Measurements from ENCODE around the gene ELMOD3. TPM values are rescaled to one million over a fixed set of nuclear protein-coding genes. Genes with fewer than 3 reads are reported as not detected.
"Not testable (repeated sequence)": the region's sequence is repeated elsewhere in the genome, so short reads cannot be mapped to it uniquely, and the experiment has no call there.

Gene ELMOD3
- total and polyA plus RNA-seq, 3 experiments from 2014 or later = 12.2 to 14.4 (median 13.6) TPM

- H3K27me3 Mint-ChIP-seq; CTCF ChIA-PET; H3K9me3 Mint-ChIP-seq; H3K36me3 ChIP-seq (ENCODE audit: insufficient read depth, low read length); H3K9me3 ChIP-seq (ENCODE audit: low read length); POLR2A ChIA-PET; DNase-seq; H3K27ac ChIP-seq (ENCODE audit: low read depth, low read length); H3K4me3 Mint-ChIP-seq; H3K4me1 ChIP-seq (ENCODE audit: insufficient read depth, low read length); H3K4me3 ChIP-seq (ENCODE audit: low read length); H3K27me3 ChIP-seq (ENCODE audit: insufficient read depth, low read length, poor library complexity, severe bottlenecking): not testable (repeated sequence)
- Mint-ChIP-seq H3K4me1 (peaks cover 10 to 15% (median 13%) of the 10 kb centered on the region in 3 donors), H3K27ac (peak overlapping the region in 1 of 8 donors; percentile 52), H3K36me3 (peaks cover 11 to 58% (median 13%) of the 10 kb centered on the region in 3 donors)
Observed at GRCh38 chr2:85362653-85363387, 8.3 kb downstream of the ELMOD3 start.

- H3K27ac Mint-ChIP-seq = no peak overlapping the region
- Histone ChIP-seq H3K9me3 (ENCODE audit: low read length) (no peaks in the 10 kb centered on the region), H3K4me1 (ENCODE audit: insufficient read depth, low read length) (no peaks in the 10 kb centered on the region), H3K27me3 (ENCODE audit: insufficient read depth, low read length, poor library complexity, severe bottlenecking) (no peaks in the 10 kb centered on the region), H3K27ac (ENCODE audit: low read depth, low read length) (no peak overlapping the region), H3K4me3 (ENCODE audit: low read length) (no peak overlapping the region), H3K36me3 (ENCODE audit: insufficient read depth, low read length) (peaks cover 10% of the 10 kb centered on the region)
- H3K4me3 Mint-ChIP-seq = no peak overlapping the region
- no peak for DNase-seq
- no peaks in the 10 kb centered on the region for H3K4me1 Mint-ChIP-seq
- no peaks in the 10 kb centered on the region for H3K9me3 Mint-ChIP-seq
- H3K36me3 Mint-ChIP-seq = peaks cover 7 to 50% (median 12%) of the 10 kb centered on the region in 3 donors
- POLR2A ChIA-PET = interaction anchor here (0.5 kb wide), 1 partner anchor 10 kb away, joined by 3 read pairs; no protein-coding TSS in a partner anchor
- CTCF ChIA-PET = no interaction called here
- H3K27me3 Mint-ChIP-seq = no peaks in the 10 kb centered on the region
Observed at GRCh38 chr2:85367180-85367579, 12.6 kb downstream of the ELMOD3 start.

- Histone ChIP-seq H3K36me3 (ENCODE audit: insufficient read depth, low read length) (peaks cover 7% of the 10 kb centered on the region), H3K27ac (ENCODE audit: low read depth, low read length) (no peak overlapping the region), H3K4me3 (ENCODE audit: low read length) (no peak overlapping the region), H3K27me3 (ENCODE audit: insufficient read depth, low read length, poor library complexity, severe bottlenecking) (no peaks in the 10 kb centered on the region), H3K9me3 (ENCODE audit: low read length) (no peaks in the 10 kb centered on the region), H3K4me1 (ENCODE audit: insufficient read depth, low read length) (no peaks in the 10 kb centered on the region)
- ChIA-PET CTCF (no interaction called here), POLR2A (no interaction called here)
- Mint-ChIP-seq H3K27ac (no peak overlapping the region), H3K36me3 (peaks cover 0 to 44% (median 9%) of the 10 kb centered on the region in 3 donors), H3K4me1 (no peaks in the 10 kb centered on the region), H3K4me3 (no peak overlapping the region), H3K27me3 (no peaks in the 10 kb centered on the region), H3K9me3 (no peaks in the 10 kb centered on the region)
- DNase-seq = no peak
Observed at GRCh38 chr2:85368921-85369320, 14.4 kb downstream of the ELMOD3 start.

- Mint-ChIP-seq H3K36me3 (peaks cover 0 to 45% (median 11%) of the 10 kb centered on the region in 3 donors), H3K27ac (no peak overlapping the region), H3K9me3 (no peaks in the 10 kb centered on the region), H3K27me3 (no peaks in the 10 kb centered on the region), H3K4me1 (no peaks in the 10 kb centered on the region), H3K4me3 (no peak overlapping the region)
- DNase-seq = no peak
- no peaks in the 10 kb centered on the region for H3K27me3 ChIP-seq (ENCODE audit: insufficient read depth, low read length, poor library complexity, severe bottlenecking)
- no peak overlapping the region for H3K4me3 ChIP-seq (ENCODE audit: low read length)
- ChIA-PET CTCF (no interaction called here), POLR2A (no interaction called here)
- no peaks in the 10 kb centered on the region for H3K9me3 ChIP-seq (ENCODE audit: low read length)
- H3K4me1 ChIP-seq (ENCODE audit: insufficient read depth, low read length) = no peaks in the 10 kb centered on the region
- peaks cover 7% of the 10 kb centered on the region for H3K36me3 ChIP-seq (ENCODE audit: insufficient read depth, low read length)
- no peak overlapping the region for H3K27ac ChIP-seq (ENCODE audit: low read depth, low read length)
Observed at GRCh38 chr2:85369500-85369899, 14.9 kb downstream of the ELMOD3 start.

DNA sequence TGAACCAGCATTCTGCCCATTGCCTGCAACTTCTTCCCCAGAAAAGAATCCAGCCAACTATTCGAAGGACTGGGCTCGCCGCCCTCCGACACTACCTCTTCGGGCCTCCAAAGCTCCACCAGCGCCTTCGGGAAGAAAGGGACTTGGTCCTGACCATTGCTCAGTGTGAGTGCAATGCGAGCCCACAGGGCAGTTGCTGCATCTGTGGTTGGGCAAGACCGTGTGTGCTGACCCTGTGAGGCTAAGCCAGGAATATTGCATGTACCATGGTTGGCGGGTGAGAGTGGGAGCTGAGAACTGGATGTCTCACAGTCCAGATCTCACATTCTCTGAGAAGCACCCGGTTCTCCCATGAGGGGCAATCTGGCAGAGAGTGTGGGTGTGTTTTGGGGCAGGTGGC, 16.5 kb downstream of the ELMOD3 start:
- H3K4me1 Mint-ChIP-seq = no peaks in the 10 kb centered on the region
- no peaks in the 10 kb centered on the region for H3K27me3 Mint-ChIP-seq
- no peak for DNase-seq
- peaks cover 0 to 53% (median 18%) of the 10 kb centered on the region in 3 donors for H3K36me3 Mint-ChIP-seq
- H3K36me3 ChIP-seq (ENCODE audit: insufficient read depth, low read length) = peaks cover 7% of the 10 kb centered on the region
- H3K4me1 ChIP-seq (ENCODE audit: insufficient read depth, low read length) = no peaks in the 10 kb centered on the region
- no peaks in the 10 kb centered on the region for H3K9me3 ChIP-seq (ENCODE audit: low read length)
- CTCF ChIA-PET = no interaction called here
- H3K9me3 Mint-ChIP-seq = no peaks in the 10 kb centered on the region
- POLR2A ChIA-PET = no interaction called here
- no peak overlapping the region for H3K27ac ChIP-seq (ENCODE audit: low read depth, low read length)
- no peak overlapping the region for H3K4me3 Mint-ChIP-seq
- no peaks in the 10 kb centered on the region for H3K27me3 ChIP-seq (ENCODE audit: insufficient read depth, low read length, poor library complexity, severe bottlenecking)
- no peak overlapping the region for H3K4me3 ChIP-seq (ENCODE audit: low read length)
- H3K27ac Mint-ChIP-seq = no peak overlapping the region

DNA sequence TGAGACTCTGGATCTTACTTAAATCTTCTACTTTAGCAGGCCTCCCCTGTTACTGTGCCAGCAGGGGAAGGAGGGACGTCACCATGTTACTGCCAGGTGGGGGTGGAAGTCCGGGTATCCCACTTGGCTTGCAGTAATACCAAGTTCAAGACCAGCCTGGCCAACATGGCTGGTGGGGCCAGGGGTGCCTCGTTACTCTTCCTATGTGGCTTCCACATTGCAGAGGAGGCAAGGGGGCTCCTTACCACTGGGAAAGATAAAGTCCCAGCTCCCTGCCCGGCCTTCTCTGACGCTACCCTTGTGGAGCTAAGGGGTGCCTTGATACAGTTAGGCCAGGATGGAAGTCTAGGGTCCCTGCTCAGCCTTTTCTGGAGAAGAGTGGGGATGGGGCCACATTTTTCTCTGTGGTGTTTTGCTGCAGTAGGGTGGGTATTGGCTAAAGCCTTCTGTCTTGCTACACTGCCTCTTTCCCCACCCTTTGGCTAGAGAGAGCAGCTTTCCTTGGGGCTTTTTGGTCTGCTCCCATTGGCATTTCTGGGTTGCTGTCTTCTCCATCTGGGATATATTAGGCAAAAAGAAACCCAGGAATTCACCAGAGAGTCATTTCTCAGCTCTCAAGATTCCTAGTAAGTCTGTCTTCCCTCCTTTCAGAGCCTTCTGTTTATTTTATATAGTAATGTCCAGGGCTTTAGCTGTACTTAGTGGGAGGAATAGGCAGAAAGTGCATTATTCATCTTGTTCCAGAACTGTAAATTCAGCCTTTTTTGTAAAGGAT, 21.9 kb downstream of the ELMOD3 start:
- ChIA-PET POLR2A (no interaction called here), CTCF (no interaction called here)
- no peaks in the 10 kb centered on the region for H3K27me3 ChIP-seq (ENCODE audit: insufficient read depth, low read length, poor library complexity, severe bottlenecking)
- Mint-ChIP-seq H3K36me3 (peaks cover 20 to 74% (median 35%) of the 10 kb centered on the region in 3 donors), H3K27ac (no peak overlapping the region), H3K27me3 (no peaks in the 10 kb centered on the region), H3K4me1 (no peaks in the 10 kb centered on the region), H3K4me3 (no peak overlapping the region), H3K9me3 (no peaks in the 10 kb centered on the region)
- no peaks in the 10 kb centered on the region for H3K4me1 ChIP-seq (ENCODE audit: insufficient read depth, low read length)
- H3K9me3 ChIP-seq (ENCODE audit: low read length) = no peaks in the 10 kb centered on the region
- H3K4me3 ChIP-seq (ENCODE audit: low read length) = no peak overlapping the region
- H3K36me3 ChIP-seq (ENCODE audit: insufficient read depth, low read length) = peaks cover 27% of the 10 kb centered on the region
- H3K27ac ChIP-seq (ENCODE audit: low read depth, low read length) = no peak overlapping the region
- DNase-seq = no peak

DNA sequence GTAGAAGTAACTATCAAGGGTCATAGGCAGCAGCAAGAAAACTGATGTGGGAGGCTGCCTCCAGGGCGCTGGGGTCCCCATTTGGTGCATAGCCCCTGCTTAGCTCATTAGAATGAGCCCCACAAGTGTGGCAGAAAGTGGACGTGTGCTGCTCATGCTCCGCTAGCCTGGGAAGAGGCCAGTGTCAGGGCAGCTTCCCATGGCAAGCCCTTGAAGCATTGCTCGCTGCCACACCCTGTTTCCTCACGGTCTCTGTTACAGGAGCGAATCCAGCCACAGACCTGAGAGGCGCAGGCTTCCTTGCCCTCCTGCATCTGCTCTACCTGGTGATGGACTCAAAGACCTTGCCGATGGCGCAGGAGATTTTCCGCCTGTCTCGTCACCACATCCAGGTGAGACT, 22.5 kb downstream of the ELMOD3 start:
- H3K27me3 Mint-ChIP-seq = no peaks in the 10 kb centered on the region
- no peaks in the 10 kb centered on the region for H3K4me1 Mint-ChIP-seq
- H3K36me3 Mint-ChIP-seq = peaks cover 20 to 74% (median 34%) of the 10 kb centered on the region in 3 donors
- no peak overlapping the region for H3K27ac Mint-ChIP-seq
- Histone ChIP-seq H3K9me3 (ENCODE audit: low read length) (no peaks in the 10 kb centered on the region), H3K27ac (ENCODE audit: low read depth, low read length) (no peak overlapping the region), H3K4me1 (ENCODE audit: insufficient read depth, low read length) (no peaks in the 10 kb centered on the region), H3K27me3 (ENCODE audit: insufficient read depth, low read length, poor library complexity, severe bottlenecking) (no peaks in the 10 kb centered on the region), H3K36me3 (ENCODE audit: insufficient read depth, low read length) (peaks cover 27% of the 10 kb centered on the region), H3K4me3 (ENCODE audit: low read length) (no peak overlapping the region)
- no peak overlapping the region for H3K4me3 Mint-ChIP-seq
- ChIA-PET CTCF (no interaction called here), POLR2A (no interaction called here)
- no peaks in the 10 kb centered on the region for H3K9me3 Mint-ChIP-seq
- DNase-seq = no peak

GRCh38 chr2:85378257-85378656, 23.7 kb downstream of the ELMOD3 start:
- H3K4me1 ChIP-seq (ENCODE audit: insufficient read depth, low read length) = no peaks in the 10 kb centered on the region
- Mint-ChIP-seq H3K27ac (no peak overlapping the region), H3K4me1 (no peaks in the 10 kb centered on the region), H3K36me3 (peaks cover 20 to 73% (median 34%) of the 10 kb centered on the region in 3 donors), H3K27me3 (no peaks in the 10 kb centered on the region), H3K9me3 (no peaks in the 10 kb centered on the region), H3K4me3 (no peak overlapping the region)
- H3K36me3 ChIP-seq (ENCODE audit: insufficient read depth, low read length) = peaks cover 27% of the 10 kb centered on the region
- H3K4me3 ChIP-seq (ENCODE audit: low read length) = no peak overlapping the region
- POLR2A ChIA-PET = no interaction called here
- no peaks in the 10 kb centered on the region for H3K27me3 ChIP-seq (ENCODE audit: insufficient read depth, low read length, poor library complexity, severe bottlenecking)
- no peak overlapping the region for H3K27ac ChIP-seq (ENCODE audit: low read depth, low read length)
- no peaks in the 10 kb centered on the region for H3K9me3 ChIP-seq (ENCODE audit: low read length)
- no peak for DNase-seq
- CTCF ChIA-PET = no interaction called here

Data from CD8-positive, alpha-beta memory T cell (primary cell).